Stimulated activated CD8-positive, alpha-beta memory T cell treated with anti-CD3 and anti-CD28 coated beads, Interleukin-12 subunit alpha, Interleukin-12 subunit beta, amount 100 ng/mL, for 24 hours (primary cell): ENCODE data around the gene CACNA1C.
"Not testable (repeated sequence)": the region's sequence is repeated elsewhere in the genome, so short reads cannot be mapped to it uniquely, and the experiment has no call there.

Experiments used
- DNase-seq: peaks from one replicate; pipeline ENCODE4 v3.0.0-alpha.2; 2020; ENCODE audit errors: extremely low read depth

The CACNA1C gene

DNA sequence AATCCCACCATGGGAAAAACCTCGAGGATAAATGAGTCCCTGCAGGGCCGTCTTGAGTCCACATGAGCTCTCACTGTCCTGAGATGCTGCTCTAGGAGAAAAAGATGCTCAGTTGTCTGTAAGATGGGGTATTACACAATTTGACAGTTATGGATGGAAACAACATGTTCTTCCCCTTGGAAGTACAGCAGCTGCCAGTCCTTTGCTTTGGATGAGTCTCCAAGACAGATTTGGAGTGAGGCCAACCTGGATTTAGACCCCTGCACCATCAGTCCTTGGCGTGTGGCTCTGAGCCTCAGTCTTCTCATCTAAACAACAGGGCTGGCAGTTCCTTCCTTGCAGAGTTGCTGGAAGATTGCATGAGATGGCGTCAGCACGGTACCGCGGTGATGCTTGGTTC lies 432.9 kb downstream of the CACNA1C start:
- no peak for DNase-seq

DNA sequence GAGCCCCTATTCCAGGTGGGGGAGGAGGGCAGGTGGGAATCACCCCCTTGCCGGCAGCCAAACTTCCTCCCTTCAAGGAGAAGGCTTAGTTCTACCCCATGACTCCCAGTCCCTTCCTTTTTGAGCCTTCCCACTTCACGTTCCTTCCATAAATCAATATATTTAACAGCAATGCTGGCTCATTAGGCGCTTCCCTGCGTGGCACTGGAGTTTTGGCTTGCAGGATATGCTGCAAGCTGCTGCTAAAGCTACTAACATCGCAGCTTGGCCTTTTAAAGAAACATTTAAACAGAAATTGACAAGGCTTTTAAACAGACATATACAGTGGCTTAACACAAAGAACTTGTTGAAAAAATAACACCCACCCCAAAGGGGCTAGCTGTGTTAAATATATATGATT lies 434.0 kb downstream of the CACNA1C start:
- DNase-seq, result no peak

DNA sequence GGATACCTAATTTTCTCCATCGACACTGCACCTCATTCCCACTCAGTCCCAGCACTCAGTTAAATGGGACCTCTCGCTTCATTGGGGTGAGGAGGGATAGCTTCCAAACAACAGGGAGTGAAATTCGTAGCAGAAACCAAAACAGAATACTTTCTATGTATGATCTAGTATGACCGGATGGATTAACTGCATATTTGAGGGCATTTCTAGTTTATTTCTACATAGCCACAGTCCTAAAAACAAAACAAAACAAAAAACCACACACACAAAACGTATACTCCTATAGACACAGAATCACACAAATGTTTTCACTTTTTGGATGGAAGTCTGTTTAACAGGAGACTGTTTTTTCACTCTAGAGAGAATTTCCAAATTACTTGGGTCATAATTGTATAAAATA lies 434.5 kb downstream of the CACNA1C start:
- no peak for DNase-seq

DNA sequence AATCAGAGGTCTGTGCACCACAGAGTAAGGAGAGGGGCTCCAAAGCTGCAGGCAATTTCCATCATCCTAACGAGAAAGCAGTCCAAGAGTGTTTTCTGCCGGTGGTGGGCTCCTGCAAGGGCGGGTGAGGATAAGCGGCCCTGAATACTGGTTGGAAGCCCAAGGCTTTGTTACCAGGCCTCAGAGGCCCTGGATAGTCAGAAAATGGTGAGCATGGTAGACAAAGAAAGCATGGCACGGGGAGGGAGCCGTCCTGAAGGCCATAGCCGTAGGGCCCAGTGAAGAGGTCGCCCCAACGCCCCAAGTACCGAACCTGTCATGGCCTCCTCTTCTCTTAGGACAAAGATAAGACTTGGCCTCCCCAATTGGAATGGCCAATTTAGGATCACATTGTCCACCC lies 435.3 kb downstream of the CACNA1C start:
- no peak for DNase-seq

DNA sequence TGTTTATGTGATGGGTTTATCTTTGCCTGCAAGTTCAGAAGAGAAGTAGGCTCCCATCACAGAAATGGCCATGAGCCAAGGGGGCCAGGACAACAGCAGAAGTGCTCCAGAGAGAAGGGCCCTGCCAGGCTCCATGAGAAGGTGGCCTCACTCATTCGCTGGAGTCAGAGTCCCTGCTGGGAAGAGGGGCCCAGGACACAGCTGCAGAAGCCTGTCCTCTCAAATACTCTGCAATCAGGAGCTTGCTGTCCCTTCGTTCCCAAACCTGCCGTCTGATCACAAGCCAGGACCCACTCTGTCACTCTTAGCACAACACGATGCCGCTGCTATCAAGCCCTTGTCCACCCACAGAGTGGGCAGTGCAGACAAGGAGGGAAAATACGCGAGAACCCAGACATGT lies 435.8 kb downstream of the CACNA1C start:
- DNase-seq, result no peak

DNA sequence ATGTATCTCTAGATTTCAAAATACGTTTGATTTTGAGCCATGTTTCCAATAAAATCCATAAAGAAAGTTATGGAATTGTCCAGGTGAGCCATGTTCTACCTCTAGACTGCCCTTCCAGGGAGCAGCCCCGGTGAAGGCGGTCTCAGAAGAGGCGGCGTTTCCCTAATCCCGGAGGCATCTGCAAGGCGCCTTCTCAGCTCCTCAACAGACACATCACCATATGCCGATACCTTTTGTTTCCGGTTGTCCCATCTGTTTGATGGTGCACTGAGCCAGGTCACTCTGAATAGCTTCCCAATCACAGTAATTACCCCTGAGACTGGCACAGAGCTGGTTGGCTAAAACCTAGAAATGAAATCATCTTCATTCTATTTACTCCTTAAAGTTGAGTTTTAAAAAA lies 436.5 kb downstream of the CACNA1C start:
- DNase-seq, result no peak

DNA sequence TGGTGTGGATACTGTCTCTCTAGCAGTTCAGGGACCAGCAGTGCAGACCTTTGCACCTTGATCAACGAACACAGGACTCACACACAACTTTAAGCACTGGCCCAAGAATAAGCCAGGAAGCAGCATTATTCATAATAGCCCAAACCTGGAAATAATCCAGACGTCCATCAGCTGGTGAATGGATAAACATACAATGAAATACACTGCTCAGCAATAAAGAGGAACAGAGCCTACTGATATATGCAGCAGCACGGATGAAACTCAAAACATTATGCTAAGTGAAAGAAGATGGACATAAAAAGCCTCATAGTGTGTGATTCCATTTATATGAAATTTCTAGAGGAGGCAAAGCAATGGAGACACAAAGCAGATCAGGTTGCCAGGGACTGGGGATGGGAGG lies 438.0 kb downstream of the CACNA1C start:
- DNase-seq, result no peak

DNA sequence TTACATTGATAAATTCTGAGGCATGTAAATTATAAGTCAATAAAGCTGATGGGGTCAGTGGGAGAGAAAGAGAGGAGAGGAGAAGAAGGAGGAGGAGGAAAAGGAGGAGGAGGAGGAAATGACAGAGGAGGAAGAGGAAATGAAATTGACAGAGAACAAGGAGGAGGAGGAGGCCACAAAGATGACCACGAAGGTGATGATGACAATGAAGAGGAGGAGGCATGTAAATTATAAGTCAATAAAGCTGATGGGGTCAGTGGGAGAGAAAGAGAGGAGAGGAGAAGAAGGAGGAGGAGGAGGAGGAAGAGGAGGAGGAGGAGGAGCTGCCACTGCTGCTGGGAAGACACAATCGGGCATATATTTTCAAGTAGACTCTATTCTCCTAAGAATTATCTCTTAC lies 438.6 kb downstream of the CACNA1C start:
- DNase-seq, result not testable (repeated sequence)

DNA sequence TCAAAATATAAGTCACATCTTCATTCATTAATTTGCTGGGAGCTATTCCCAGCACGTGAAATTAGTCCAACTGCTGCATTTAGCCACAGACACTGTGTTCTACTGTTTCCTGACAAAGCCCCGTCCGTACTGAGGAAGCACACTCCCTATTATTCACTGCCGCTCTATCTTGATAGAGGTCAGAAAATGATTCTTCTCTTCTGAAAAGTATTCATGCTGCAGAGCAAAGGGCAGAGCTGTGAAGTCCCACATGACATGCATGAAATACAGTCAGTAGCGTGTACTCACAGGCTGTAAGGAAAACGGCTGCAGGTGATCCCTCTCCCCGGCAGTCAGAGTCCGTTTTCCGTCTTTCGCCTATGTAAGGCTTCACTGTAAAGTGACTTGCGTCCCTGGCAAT lies 439.4 kb downstream of the CACNA1C start:
- DNase-seq, result no peak

DNA sequence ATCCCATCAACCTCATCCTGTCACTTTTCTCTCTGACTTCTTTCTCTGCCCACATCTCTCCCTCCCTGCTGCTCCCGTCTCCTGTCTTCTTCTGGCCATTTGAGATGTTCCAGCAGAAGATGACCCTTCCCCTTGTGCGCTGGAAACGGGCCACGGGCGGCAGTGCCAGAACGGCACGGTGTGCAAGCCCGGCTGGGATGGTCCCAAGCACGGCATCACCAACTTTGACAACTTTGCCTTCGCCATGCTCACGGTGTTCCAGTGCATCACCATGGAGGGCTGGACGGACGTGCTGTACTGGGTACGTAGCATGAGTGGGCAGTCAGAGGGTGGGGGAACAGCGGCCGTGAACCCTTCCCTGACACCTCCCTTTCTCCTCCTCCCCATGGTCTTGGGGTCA lies 440.3 kb downstream of the CACNA1C start:
- no peak for DNase-seq

DNA sequence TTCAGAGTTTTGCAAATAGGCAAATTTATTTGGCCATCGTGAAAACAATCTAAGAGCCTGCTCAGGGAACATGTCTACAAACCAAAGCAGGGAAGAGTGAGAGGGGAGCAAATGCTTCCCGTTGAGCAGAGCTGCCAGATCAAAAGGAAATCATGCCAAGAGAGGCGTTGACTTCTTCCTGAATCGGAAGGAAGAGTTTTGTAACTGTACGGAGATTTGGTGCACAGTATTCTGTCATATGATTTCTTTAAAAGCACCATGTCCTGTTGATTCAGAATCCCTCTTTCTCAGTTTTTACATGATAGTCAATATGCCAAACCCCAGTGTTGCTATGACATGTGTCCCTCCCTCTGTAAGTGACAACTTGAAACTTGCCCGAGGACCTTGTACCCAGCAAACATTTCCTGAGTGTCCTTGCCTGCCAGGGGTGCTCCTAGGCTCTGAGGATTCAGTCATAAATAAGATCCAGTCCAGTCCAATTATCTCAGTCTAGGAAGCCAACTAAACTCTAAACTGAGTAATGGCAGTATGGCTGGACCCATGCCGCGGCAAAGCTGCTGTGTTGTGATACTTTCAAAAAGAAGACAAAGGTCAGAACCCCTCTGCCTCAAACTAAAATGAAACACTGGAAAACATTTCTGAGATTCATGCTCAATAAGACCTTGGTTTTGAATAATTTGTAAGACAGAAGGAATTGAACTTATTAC lies 441.9 kb downstream of the CACNA1C start:
- DNase-seq, result no peak

DNA sequence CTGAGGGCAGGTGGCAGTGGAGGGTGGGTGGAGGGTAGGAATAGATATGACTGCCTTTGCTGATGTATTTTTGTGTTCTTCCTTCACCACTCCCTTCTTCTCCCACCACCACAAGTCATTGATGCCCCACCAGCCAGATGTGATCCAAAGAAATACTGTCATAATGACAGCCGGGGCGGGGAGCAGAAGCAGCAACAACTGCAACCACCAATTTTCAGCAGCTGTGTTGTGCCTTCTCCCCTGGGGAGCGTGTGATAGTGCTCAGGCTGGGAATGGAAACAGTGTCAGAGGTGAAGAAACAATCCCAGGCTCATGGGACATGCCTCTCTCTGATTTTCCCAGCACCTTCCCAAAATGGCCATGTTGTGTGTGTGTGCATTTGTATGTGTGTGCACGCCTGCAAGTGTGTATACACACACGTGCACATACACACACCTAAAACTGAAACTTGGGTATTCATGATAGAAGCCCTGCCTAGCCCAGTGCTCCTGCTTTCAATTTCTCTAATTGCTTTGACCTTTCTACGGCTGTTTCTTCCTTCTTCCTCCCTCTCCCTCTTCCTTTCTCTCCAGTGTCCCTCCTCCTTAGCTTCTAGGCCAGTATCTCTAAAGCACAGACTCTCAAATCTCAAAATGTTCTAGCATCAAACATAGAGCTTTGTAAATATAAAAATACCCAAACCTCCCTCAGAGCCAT lies 442.8 kb downstream of the CACNA1C start:
- no peak for DNase-seq

DNA sequence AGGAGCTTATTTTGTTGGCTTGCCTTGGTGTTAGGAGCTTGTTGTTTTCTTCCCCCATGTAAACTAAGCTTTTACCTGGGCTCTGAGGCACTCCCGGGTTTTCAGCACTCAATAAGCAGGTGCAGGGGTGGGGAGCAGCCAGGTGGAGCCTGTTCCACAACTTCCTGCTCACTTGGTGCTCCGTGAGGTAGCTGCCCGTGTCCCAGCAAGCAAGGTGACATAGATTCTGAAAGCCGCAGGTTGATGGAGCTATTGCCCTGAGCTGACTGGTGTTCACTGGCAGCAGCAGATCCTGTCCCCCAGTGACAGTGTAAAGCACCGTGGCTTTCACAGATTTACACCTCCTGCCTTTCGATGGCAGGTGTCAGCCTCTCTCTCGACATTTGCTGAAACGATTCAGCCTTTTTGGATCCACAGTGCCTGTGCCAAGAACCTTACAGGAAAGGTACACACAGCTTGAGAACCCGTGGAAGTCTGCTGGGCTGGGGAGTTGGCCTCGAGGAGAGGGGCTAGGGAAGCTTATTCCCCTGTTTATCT lies 446.2 kb downstream of the CACNA1C start:
- DNase-seq, result no peak

DNA sequence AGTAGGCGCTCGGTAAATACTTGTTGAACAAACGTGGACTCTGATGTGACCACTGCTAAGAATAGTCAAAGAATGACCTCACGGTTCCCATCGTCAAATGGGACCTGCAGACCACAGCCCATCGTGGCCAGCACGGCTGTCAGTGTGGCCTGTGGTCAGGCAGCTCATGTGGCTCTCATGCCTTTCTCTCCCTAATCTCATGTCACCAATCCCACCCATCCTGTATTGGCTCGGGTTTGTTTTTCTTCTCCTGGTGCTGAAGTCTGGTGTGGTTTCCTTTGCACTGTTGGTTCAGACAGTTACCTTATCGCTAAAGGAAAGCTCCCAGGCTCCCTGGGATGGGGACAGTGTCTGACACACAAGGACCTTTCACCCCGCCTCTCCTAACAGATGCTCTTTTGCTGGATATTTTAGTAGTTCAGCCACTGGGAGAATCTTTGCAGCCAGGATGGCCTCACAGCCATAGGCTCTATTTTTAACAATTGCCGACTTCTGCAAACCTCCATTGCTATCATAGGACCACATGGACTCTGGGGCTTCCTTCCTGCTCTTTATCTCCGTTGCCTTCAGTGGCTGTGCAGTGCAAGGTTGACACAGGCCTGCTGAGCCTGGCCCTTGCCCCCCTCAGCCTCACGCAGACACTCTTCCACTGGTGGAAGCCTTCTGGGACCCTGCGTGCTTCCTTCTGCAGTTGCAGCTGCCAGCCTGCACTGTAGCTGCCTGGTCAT lies 448.8 kb downstream of the CACNA1C start:
- DNase-seq, result no peak

DNA sequence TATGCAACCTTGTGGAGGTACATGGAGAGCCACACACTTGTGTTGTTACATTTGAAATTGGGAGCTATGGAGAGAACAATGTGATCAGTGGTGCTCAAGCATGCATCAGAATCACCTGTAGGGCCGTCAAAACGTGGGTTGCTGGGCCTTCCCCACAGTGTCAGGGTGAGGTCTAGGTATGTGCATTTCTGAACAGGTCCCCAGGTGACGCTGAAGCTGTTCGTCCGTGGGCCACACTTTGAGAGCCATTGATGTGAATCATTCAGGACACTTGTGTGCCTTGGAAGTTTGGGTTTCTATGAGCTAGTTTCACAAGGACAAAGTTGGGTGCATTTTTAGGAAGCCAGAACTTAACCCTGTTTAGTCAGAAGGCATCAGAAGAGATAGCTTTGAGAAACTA lies 450.2 kb downstream of the CACNA1C start:
- DNase-seq, result no peak

DNA sequence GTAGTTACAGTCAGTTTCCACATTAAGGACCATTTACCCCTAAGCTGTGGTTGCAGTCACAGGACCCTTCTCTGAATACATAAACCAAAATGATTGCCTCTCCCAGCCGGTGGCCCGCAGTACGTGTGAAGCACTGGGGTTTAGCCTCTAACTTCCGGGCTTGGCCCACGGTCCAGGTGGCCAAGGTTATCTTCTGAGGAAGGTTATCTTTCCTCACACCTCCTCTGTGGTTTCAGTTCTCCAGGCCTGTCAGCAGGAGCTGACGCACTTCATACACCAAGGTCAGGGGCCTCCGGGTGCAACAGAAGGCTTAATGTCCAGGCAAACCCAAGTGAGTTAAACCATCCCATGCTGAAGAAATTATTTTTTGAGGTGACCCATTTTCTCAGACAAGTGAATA lies 451.0 kb downstream of the CACNA1C start:
- DNase-seq, result no peak

DNA sequence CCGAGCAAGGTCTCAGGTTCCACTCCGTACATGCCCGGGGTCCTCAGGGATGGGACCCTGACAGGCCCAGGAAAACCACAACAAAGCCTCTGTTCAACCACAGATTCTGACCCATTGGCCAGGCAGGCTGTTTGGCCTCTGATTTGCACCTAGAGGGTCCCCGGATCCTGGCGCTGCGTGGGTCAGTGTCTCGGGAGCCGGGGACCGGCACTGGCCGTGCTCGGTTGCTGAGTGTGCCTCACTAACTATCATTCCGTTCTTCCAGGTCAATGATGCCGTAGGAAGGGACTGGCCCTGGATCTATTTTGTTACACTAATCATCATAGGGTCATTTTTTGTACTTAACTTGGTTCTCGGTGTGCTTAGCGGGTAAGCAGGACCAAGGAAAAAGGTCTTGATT lies 451.8 kb downstream of the CACNA1C start:
- no peak for DNase-seq

DNA sequence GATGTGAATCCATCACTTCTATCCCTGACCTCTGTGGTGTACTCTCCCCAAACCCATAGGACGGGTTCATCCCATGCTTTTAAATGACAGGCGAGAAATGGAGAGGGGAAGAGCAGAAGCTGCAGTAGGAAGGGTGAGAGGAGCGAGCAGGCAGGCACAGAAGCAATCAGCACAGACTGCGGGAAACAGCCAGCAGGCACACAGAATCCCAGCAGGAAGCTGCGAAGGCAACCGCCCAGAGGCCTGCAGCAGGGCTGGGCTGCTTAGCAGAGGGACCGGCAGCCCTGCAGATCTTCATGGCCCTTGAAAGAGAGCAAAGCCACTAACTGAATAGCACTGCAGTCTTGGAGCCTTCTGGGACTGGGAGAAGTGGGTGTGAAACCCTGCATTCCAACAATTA lies 455.0 kb downstream of the CACNA1C start:
- no peak for DNase-seq

DNA sequence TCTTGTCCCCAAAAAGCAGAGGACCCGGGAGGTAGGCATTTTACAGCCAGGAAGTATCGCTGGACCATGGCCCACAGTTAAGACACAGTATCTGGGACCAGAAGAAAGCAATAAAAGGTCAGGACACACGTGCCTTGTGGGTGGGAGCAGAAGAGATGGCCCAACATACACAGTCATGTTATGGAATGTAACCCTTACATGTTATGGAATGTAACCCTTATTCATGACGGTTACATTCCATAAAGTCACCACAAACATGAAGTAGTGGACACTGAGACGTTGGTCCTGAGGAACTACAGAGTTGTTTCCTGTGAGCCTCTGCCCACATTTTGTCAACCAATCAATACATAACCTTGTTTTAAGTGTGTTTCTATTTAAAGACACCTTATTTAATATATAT lies 456.4 kb downstream of the CACNA1C start:
- DNase-seq, result no peak

DNA sequence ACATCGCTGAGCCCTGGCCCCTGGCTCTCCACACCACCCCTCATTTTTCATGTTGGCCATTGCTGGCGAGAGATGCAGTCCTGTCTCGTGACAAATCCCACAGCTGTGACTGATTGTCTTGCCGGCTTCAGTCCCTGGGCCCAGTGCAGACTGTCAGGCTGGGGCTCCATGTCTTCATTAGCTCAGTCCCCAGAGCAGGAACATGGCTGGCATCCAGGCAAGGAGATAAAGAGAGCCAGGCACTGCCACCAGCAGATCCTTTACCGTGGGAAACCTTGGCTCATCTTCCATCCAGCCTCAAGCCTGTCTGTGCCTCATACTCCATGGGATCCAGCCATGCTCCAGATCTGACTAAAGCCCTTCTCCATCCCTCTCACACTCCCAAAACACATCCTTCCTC lies 457.3 kb downstream of the CACNA1C start:
- no peak for DNase-seq

DNA sequence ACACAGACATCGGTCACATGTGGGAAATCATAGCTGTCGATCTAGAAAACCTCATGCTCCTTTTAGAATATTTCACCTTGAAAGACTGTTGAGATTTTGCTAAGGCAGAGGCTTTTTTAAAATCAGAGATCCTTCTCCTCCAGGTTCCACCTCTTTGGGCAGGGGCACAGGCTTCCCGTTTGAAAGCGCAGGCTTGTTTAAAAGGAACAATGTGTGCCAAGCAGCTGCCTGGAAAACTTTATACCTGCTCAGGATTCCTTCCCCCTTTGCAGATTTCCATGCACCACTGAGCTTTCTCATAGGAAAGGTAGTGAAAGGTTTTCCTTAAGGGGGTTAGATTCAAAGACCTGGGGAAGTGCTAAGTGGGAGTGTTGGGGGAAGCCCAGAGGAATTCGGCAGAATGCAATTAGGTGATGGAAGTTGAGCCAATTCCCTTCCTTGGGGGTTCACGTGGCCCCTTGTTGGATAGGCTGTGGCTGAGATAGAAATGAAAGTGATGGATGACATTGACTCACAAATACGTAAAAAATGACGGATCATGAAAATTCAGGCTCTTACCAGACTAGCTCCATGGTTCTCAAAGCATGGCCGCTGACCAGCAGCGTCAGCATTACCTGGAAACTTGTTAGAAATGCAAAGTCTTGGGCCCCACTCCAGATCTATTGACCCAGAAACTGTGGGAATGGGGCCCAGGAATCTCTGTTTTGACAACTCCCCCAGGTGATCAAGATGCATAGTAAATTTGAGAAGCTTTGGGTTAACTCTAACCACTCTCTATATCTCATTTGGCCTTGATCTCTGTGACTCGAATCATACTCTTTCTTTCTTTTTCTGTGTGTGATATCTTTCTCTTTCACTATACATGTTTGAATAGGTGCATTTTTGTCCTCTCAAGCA lies 460.6 kb downstream of the CACNA1C start:
- no peak for DNase-seq

DNA sequence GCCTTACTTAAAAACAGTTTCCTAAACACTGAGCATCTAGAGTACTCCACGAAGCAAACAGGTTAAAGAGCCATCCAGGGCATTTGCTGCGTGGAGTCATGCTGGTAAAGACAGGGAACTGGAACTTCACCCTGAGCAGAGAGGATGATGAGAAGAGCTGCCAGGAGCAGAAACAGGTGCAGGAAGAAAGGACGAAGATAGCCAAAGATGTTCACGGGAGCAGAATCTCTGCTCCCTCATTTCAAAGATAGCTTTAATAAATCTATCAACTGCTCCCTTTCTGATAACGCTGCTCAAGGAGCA lies 461.2 kb downstream of the CACNA1C start:
- no peak for DNase-seq
